ENCODE measurements around the gene CNGA4.
"Not testable (repeated sequence)": the region's sequence is repeated elsewhere in the genome, so short reads cannot be mapped to it uniquely, and the experiment has no call there.

The CNGA4 gene

GRCh38 chr11:6225024-6225423 lies 13.9 kb upstream of the CNGA4 start:
- DNase-seq (ENCODE audit: low spot score): no peak

GRCh38 chr11:6225896-6226295 lies 13.0 kb upstream of the CNGA4 start:
- DNase-seq (ENCODE audit: low spot score): no peak

GRCh38 chr11:6228520-6228919 lies 10.4 kb upstream of the CNGA4 start:
- no peak for DNase-seq (ENCODE audit: low spot score)

- DNase-seq (ENCODE audit: low spot score): no peak
Observed at GRCh38 chr11:6229911-6230310, 9.0 kb upstream of the CNGA4 start.

DNA sequence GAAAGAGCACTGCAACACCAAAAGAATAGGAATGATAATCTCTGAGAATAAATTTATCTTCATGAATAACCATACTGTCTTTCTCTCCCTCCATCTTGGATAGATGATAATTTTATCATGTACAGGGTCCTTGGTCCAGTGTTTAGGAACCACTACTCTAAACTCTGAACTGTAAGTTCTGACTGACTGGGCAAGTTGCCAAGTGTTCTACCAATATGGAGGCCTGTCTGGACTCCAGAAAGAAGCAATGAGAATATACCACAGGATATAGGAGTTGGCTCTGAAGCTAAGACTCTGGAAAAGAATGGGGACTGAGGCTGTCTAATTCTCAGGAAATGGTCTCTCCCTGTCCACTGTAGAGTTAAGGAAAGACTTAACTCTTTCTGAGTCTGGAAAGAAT lies 6.0 kb upstream of the CNGA4 start:
- no peak for DNase-seq (ENCODE audit: low spot score)

GRCh38 chr11:6233984-6234386 lies 4.9 kb upstream of the CNGA4 start:
- no peak for DNase-seq (ENCODE audit: low spot score)

GRCh38 chr11:6234387-6235107 lies 4.3 kb upstream of the CNGA4 start, which contains the start of gene FHIP1B:
FHIP1B (minus strand) TSS chr11:6234636; CDS start chr11:6224516, 10,120 bp downstream.
- DNase-seq (ENCODE audit: low spot score): peak; percentile 97

GRCh38 chr11:6237266-6237665 lies 1.6 kb upstream of the CNGA4 start:
- DNase-seq (ENCODE audit: low spot score): no peak

GRCh38 chr11:6237761-6238302 lies 1.1 kb upstream of the CNGA4 start:
- DNase-seq (ENCODE audit: low spot score): no peak

- no peak for DNase-seq (ENCODE audit: low spot score)
Observed at GRCh38 chr11:6240139-6240538, 1.2 kb downstream of the CNGA4 start.

- no peak for DNase-seq (ENCODE audit: low spot score)
Observed at GRCh38 chr11:6240781-6241180, 1.9 kb downstream of the CNGA4 start.

DNA sequence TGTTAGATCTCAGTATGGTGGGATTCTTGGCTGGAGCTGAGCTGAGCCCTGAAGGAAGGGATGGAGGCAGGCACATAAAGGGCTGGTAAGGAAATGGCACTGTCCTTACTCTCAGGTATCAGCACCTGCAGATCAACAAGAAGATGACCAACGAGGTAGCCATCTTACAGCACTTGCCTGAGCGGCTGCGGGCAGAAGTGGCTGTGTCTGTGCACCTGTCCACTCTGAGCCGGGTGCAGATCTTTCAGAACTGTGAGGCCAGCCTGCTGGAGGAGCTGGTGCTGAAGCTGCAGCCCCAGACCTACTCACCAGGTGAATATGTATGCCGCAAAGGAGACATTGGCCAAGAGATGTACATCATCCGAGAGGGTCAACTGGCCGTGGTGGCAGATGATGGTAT lies 2.4 kb downstream of the CNGA4 start:
- DNase-seq (ENCODE audit: low spot score): no peak

- DNase-seq (ENCODE audit: low spot score): no peak
Observed at GRCh38 chr11:6245536-6245935, 6.6 kb downstream of the CNGA4 start.

DNA sequence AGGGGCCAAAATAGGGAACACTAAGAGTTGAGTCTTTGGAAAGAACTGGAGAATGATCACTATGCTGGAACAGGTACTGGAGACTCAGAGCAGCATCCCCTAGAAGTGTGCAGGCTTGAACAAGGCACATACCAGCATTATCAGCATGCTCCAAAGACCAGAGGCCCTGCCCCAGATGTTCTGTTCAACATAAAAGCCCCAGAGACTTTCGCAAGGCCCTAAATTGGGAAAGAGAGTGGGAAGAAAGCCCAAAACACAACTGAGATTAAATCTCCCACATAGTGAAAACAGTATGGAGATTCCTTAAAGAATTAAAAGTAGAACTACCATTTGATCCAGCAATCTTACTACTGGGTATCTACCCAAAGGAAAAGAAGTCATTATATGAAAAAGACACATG lies 9.4 kb downstream of the CNGA4 start:
- no peak for DNase-seq (ENCODE audit: low spot score)

- not testable (repeated sequence) for DNase-seq (ENCODE audit: low spot score)
Observed at GRCh38 chr11:6248897-6249296, 10.0 kb downstream of the CNGA4 start.

DNA sequence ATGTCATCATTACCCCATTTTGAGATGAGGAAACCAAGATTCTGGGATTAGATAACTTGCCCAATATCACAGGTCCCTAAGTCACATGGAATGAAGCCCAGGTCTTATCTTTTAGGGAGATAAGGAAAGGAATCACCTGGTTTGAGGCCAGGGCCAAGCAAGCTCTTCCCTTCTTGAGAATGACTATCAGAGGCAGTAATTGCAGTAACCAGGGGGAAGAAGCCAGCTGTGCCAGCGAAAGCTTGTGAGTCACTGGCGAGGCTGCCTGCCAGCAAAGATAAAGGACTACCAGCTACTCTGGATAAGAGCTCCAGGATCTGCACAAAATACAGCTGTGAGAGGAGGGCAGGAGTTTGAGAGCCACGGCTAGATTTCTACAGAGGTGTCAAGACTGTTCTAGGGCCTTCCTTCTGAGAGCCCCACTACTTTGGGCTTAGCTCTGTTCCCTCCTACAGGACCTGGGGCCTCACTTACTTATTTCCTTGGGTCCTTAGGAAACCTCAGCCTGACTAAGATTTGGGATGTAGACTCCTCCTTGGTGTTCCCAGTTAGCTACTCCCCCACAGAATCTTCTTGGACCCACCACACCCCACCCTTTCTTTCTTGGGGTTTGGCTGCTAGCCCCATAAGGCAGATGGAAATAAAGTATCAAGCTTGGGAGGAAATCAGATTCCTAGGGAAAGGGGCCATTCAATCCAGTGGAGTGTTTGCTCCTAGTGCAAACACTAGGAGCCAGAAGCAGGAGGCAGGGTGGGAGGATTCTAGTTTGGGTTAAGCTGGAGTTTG lies 11.1 kb downstream of the CNGA4 start:
- peak; percentile 80 for DNase-seq (ENCODE audit: low spot score)

- peak; percentile 85 for DNase-seq (ENCODE audit: low spot score)
Observed at GRCh38 chr11:6251120-6251733, 12.3 kb downstream of the CNGA4 start.

- DNase-seq (ENCODE audit: low spot score): no peak
Observed at GRCh38 chr11:6251990-6252473, 13.1 kb downstream of the CNGA4 start.

DNA sequence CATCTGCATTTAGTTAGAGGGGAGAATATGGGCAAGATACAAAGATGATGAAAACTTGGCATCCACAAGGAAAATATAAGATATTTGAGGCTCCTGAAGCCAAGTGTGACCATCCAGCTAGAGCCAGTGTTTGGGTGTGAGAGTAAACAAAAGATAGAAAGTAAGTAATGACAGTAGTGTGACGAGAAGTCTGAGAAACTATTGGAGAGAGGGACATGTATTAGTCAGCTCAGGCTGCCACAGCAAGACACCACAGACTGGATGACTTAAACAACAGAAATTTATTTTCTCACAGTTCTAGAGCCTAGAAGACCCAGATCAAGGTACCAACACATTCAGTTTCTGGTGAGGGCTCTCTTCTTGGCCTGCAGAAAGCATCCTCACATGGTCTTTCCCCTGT lies 14.3 kb downstream of the CNGA4 start:
- no peak for DNase-seq (ENCODE audit: low spot score)

GRCh38 chr11:6258141-6258540 lies 19.3 kb downstream of the CNGA4 start:
- DNase-seq (ENCODE audit: low spot score): no peak

DNA sequence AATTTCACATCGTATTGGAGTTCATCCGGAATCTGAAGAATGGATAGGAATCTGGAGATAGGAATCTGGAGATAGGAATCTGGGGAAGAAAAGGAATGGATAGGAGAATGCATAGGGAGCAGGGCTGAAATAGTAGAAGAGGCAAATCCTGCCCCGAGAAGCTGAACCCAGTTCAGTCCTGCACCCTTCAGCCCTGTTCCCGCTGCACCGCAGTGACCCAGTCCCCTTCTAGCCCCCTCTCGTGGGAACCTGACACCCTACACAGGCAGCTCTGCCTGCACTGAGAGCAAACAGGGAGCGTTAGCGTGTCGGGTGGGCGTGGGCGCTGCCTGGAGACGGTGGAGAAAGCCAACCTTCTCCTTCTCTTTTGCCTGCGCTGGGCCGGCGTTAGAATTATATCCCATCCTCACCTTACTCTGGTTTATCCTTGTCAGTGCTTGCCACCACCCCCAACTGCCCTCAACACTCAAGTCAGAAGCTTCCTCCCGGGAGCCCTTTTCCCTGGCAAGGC lies 19.7 kb downstream of the CNGA4 start:
- DNase-seq (ENCODE audit: low spot score): no peak

GRCh38 chr11:6260207-6260726 lies 21.4 kb downstream of the CNGA4 start:
- no peak for DNase-seq (ENCODE audit: low spot score)
